HG02870 (cell line): ENCODE measurements around the gene SNAPC2.
"Not testable (repeated sequence)": the region's sequence is repeated elsewhere in the genome, so short reads cannot be mapped to it uniquely, and the experiment has no call there.

Experiments used
- ATAC-seq: cut with Tn5 transposase; IDR thresholded peaks from one replicate; pipeline ENCODE4 v1.9.1; 2021; ENCODE audit warnings: mild to moderate bottlenecking, moderate library complexity; ENCODE audit not compliant: unreplicated experiment

Gene SNAPC2

GRCh38 chr19:7931221-7932061 lies 11.3 kb downstream of the SNAPC2 start:
- no peak for ATAC-seq

DNA sequence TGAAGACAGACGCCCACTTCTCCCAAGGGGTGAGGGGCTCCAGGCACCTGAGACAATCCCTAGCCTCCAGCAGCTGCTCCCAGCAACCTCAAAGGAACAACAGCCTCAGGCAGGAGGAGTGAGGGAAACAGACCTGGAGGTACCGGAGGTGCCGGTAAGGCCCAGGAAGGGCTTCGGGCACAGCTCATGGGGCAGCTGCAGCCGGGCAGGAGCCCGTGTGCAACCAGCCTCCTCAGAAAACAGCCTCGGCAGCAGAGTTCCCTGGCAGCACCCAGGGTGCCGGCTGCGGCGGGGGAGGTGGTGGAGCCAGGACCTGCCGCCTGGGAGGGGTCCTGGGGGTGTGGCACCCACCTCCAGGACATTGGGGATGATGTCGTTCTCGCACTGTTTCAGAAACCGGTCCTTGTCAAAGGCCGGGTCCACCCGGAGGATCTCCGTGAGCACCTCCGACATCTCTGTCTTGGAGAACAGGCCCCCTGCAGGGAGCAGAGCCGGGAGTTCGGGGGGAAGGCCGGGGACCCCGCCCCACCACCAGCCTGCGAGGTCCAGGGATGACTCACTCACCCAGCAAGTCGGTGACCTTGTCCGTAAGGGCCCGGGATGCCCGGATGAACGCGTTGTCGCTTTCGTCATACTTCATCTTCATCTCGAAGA lies 12.3 kb downstream of the SNAPC2 start:
- no peak for ATAC-seq

DNA sequence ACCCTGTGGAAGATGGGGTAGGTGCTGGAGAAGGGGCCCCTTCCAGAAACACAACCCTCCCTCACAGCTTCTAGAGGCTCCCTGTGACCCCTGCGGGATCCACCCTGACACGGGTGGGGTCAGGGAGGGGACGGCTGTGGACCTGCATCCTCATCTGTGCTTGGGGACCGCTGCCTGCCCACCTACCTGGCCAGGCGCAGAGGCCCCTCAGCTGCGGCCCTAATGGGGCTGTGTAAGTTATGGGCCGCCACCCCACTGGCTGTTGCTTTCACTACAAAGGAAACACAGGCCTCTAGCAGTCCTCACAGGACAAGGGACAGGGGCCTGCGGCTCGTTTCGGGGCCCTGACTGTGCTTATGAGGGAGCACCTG lies 12.8 kb downstream of the SNAPC2 start:
- ATAC-seq, result no peak

GRCh38 chr19:7933411-7933810 lies 13.3 kb downstream of the SNAPC2 start:
- ATAC-seq, result no peak

DNA sequence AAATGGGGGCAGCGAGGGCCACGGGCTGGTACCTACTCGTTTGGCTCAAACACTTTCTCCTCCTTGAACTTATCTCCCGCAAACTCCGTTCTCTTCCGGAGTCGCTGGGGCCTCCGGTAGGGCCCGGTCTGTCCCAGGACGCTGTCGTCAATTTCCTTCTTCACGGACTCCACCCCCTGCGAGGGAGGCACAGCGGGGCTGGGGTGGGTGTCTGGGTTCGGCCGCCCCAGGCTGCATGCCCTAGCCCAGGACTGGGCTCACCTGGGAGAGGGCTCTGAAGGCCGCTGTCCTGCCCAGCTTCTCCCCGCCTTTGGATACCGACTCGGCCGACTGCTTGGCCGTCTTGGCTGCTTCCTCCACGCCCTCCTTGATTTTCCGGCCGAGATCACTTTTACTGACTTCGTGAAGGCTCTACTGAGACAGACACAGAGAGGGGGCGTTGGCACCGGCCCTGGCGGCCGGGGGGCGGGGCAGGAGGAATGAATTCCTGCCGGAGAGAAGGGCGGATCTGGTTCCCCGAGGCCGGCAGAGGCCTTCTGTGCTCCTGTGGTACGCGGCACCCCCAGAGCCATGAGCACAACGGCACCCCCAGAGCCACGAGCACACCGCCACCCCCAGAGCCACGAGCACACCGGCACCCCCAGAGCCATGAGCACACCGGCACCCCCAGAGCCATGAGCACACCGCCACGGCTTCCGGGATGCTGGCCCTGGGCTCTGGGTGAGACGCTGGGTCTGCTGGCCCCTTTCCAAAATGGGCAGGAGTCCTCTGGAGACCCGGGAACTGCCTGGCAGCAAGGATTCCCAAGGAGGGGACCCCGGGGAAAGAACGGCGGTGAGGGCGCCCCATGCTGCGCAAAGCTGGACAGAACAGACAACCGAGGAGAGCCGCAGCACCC lies 13.9 kb downstream of the SNAPC2 start:
- ATAC-seq, result no peak

DNA sequence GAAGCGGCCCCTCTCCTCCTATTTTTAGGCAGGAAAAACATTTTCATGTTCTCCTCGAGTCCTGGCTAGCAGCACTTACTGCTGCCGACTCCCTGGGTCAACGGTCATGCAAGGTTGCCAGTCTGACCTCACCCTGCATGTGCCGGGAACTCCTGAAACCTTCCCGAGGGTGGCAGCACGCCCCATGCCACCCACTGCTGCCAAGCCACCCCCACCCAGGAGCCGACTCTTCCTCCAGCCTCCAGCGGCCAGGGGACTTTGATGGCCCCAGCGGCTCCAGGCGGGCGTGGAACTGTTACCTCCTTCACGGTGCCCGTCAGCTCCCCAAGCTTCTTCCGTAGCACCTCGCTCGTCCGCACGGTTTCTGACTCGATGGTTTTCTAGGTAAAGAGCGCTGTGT lies 14.6 kb downstream of the SNAPC2 start:
- no peak for ATAC-seq

DNA sequence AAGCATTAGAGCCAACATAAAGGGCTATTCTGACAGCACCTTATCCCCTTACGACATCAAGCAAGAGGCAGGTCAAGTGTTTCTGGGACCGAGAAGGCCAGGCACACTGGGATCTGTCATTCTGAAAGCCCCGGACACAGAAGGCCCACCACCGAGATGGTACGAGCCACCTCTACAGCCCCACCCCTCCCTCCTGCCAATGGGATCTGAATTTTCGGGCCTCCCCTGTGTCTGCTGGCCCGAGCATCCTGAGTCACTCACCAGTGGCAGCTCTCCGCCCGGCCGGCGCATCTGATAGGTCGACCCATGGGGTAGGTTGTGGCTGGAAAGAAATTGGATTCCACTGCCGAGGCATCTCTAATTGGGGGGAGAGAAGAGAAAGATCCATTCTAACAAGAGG lies 20.7 kb downstream of the SNAPC2 start:
- ATAC-seq, result no peak

- ATAC-seq, result no peak
These were observed 21.9 kb downstream of the SNAPC2 start for GRCh38 chr19:7941895-7942596.

GRCh38 chr19:7942981-7943443 lies 22.9 kb downstream of the SNAPC2 start:
- ATAC-seq, result no peak

DNA sequence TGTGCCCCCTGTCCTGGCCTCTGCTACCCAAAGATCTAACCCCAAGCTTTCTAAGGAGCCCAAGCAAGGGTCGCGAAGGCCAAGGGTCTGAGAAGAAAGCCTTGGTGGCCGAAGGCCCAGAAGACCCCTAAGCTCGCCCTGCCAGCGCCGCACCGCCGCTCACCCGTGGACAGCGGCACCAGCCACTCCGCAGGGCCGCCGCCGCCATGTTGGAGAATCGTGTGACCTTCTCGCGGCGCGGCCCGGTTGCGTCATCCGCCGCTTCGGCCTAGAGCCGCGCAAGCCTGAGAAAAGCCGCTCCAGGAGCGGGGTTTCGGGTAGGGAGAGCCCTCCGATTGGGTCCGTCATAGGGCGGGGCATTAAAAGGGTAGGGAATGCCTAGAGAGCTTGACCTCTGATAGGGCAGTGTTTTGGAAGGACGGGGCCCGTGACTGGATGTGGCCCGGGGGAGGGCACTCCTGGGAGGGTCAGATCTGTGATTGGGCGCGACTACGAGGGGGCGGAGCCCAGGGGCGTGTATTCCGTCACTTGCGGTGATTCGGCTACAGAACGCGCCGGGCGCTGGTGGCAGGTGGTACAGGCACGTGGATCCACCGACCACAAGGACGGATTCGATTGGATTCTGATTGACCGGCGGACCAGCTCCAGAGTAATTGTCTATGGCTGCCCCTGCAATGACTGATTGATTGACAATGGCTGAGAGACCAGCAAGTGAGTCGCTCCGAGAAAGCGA lies 23.5 kb downstream of the SNAPC2 start, which contains the start of gene TIMM44:
TSS of gene TIMM44 (minus strand) at position 223 of the 733 bp plus-strand sequence. CDS start at position 208, 15 bp downstream.
- peak; percentile 95 for ATAC-seq

DNA sequence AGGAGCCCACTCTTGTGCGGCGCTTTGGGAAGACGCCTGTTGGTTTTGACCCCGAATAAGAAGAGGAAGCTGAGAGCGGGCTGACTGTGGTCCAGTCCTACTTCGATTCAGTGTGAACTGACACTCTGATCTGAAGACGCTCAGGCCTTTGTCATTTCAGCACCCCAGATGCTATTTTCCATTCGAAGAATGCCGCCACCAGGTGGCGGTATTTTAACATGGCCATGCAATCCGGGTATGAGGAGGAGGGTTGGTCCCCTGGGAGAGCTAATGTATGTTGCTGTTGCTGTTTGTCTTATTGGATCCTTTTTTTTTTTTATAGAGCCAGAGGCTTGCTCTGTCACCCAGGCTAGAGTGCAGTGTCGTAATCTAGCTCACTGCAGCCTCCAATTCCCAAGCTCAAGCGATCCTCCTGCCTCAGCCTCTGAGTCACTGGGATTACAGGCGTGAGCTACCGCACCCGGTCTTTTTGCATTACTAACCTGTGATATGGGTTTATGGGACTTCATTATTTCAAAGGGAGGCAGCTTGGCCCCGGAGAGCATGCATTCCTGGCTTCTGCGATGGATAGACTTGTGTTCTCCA lies 24.1 kb downstream of the SNAPC2 start:
- ATAC-seq, result no peak

DNA sequence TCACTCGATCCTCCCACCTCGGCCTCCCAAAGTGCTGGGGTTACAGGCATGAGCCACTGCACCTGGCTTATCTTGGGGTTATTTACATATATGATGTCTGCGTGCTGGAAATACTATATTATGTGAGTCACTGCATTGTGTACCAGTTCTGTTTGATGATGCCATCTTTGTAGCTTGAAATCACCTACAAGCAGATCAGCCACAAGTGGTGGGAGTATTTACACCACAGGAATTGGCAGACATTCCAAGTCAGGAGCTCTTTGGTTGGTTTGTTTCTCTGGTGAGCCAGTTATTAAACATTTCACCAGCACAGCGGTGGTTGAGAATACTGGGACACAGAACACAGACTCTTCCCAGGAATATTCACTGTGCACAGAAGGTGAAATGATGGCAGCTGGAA lies 27.8 kb downstream of the SNAPC2 start:
- ATAC-seq, result no peak

- no peak for ATAC-seq
These were observed 32.9 kb downstream of the SNAPC2 start for GRCh38 chr19:7953060-7953459.

- ATAC-seq, result no peak
These were observed 33.4 kb downstream of the SNAPC2 start for GRCh38 chr19:7953576-7953975.

GRCh38 chr19:7955696-7956095 lies 35.6 kb downstream of the SNAPC2 start:
- no peak for ATAC-seq

- ATAC-seq, result no peak
These were observed 39.1 kb downstream of the SNAPC2 start for GRCh38 chr19:7959211-7959610.

DNA sequence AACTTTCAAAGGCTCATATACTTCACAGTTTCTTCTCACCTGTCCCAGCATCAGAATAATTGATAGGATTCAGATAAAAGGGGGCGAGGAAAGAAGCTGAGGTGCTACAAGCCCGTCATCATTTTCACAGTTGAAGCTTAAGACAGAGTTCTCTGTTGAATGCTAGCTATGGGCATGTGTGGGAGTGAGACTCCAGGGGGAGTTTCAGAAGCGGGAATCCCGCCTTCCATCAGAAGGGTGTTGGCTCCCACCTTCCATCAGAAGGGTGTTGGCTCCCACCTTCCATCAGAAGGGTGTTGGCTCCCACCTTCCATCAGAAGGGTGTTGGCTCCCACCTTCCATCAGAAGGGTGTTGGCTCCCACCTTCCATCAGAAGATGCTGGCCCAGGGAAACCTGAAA lies 40.9 kb downstream of the SNAPC2 start:
- not testable (repeated sequence) for ATAC-seq

GRCh38 chr19:7961920-7962626 lies 41.9 kb downstream of the SNAPC2 start:
- no peak for ATAC-seq
